ENCODE results near the gene MAVS. TPM values are rescaled to one million over a fixed set of nuclear protein-coding genes. Genes with fewer than 3 reads are reported as not detected.

MAVS gene
- total and polyA plus RNA-seq, 9 of the 15 experiments (the other 6 are each of a cell fraction or from before 2014, with no cell fraction given) = 1.6 to 22.0 (median 11.3) TPM

DNA sequence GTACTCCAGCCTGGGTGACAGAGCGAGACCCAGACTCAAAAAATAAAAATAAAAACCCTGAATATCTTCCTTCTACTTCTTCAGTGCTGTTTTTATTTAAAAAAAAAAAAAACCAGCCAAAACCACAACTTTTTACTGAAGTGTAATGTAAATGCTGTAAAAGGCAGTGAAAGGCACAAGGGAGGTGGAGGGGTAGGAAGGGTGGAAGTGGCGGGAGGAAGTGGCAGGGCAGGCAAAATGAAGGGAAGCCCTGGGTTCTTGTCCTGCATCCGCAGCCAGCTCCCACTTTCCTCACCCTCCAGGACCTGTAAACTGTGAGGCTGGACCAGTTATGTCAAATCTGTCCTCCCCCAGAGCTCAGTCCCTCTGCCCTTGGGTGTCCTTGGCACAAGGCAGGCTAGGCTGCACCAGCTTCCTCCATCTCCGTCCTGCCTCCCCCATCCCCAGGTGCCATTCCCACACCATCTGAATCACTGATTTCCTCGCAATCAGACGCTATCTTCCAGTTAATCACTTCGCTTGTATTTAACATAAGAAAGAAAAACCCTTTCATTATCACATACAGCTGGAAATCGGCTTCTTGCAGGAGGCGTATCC, 28.8 kb downstream of the MAVS start (continued):
- TF ChIP-seq, protein P1, sequence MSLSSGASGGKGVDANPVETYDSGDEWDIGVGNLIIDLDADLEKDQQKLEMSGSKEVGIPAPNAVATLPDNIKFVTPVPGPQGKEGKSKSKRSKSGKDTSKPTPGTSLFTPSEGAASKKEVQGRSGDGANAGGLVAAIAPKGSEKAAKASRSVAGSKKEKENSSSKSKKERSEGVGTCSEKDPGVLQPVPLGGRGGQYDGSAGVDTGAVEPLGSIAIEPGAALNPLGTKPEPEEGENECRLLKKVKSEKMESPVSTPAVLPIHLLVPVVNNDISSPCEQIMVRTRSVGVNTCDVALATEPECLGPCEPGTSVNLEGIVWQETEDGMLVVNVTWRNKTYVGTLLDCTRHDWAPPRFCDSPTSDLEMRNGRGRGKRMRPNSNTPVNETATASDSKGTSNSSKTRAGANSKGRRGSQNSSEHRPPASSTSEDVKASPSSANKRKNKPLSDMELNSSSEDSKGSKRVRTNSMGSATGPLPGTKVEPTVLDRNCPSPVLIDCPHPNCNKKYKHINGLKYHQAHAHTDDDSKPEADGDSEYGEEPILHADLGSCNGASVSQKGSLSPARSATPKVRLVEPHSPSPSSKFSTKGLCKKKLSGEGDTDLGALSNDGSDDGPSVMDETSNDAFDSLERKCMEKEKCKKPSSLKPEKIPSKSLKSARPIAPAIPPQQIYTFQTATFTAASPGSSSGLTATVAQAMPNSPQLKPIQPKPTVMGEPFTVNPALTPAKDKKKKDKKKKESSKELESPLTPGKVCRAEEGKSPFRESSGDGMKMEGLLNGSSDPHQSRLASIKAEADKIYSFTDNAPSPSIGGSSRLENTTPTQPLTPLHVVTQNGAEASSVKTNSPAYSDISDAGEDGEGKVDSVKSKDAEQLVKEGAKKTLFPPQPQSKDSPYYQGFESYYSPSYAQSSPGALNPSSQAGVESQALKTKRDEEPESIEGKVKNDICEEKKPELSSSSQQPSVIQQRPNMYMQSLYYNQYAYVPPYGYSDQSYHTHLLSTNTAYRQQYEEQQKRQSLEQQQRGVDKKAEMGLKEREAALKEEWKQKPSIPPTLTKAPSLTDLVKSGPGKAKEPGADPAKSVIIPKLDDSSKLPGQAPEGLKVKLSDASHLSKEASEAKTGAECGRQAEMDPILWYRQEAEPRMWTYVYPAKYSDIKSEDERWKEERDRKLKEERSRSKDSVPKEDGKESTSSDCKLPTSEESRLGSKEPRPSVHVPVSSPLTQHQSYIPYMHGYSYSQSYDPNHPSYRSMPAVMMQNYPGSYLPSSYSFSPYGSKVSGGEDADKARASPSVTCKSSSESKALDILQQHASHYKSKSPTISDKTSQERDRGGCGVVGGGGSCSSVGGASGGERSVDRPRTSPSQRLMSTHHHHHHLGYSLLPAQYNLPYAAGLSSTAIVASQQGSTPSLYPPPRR (CRISPR knock-in tag; IDR thresholded peaks at IDR 0.05; ENCODE audit: borderline replicate concordance) = no peak
- TF ChIP-seq, protein P2, sequence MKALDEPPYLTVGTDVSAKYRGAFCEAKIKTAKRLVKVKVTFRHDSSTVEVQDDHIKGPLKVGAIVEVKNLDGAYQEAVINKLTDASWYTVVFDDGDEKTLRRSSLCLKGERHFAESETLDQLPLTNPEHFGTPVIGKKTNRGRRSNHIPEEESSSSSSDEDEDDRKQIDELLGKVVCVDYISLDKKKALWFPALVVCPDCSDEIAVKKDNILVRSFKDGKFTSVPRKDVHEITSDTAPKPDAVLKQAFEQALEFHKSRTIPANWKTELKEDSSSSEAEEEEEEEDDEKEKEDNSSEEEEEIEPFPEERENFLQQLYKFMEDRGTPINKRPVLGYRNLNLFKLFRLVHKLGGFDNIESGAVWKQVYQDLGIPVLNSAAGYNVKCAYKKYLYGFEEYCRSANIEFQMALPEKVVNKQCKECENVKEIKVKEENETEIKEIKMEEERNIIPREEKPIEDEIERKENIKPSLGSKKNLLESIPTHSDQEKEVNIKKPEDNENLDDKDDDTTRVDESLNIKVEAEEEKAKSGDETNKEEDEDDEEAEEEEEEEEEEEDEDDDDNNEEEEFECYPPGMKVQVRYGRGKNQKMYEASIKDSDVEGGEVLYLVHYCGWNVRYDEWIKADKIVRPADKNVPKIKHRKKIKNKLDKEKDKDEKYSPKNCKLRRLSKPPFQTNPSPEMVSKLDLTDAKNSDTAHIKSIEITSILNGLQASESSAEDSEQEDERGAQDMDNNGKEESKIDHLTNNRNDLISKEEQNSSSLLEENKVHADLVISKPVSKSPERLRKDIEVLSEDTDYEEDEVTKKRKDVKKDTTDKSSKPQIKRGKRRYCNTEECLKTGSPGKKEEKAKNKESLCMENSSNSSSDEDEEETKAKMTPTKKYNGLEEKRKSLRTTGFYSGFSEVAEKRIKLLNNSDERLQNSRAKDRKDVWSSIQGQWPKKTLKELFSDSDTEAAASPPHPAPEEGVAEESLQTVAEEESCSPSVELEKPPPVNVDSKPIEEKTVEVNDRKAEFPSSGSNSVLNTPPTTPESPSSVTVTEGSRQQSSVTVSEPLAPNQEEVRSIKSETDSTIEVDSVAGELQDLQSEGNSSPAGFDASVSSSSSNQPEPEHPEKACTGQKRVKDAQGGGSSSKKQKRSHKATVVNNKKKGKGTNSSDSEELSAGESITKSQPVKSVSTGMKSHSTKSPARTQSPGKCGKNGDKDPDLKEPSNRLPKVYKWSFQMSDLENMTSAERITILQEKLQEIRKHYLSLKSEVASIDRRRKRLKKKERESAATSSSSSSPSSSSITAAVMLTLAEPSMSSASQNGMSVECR (CRISPR knock-in tag; IDR thresholded peaks at IDR 0.05) = no peak
